AML-193 (cell line): ENCODE data around the gene TMEM178B.

Experiments
- DNase-seq, 2 experiments: peaks; one replicate each; lab custom pipeline; 2025; lab: John Stamatoyannopoulos, UW

TMEM178B gene

DNA sequence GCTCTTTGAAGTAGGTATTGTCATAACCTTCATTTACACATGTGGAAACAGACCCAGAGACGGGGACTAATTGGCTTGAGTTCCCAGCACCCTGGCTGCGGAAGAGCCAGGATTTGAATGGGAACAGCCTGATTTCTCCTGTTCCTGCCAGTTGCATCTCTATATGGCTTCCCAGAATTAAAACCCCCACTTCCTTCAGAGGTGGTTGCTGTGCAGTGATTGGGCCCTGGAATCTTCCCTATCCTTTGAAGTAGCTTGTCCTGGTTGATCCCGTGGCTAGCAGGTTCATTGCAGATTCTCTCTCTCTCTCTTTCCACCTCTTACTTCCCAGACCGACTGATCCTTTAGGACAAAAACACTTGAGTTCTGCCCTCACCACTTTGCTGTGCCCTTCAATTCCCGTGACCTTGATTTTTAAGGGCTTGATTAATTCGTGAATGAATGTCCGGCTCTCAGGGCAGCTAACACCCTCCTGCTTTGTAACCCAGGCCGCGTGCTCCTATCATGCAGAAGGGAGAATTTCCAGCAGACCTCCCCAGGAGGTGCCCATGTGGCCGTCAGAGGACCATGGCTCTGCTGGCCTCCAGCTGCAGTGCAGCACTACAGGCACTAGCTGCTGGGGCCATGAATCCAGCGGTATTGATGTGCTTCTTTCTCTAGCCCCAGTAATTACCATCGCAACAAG is 356.7 kb downstream of the TMEM178B start:
- no peak for DNase-seq

GRCh38 chr7:141431140-141431479 is 357.2 kb downstream of the TMEM178B start:
- no peak for DNase-seq

DNA sequence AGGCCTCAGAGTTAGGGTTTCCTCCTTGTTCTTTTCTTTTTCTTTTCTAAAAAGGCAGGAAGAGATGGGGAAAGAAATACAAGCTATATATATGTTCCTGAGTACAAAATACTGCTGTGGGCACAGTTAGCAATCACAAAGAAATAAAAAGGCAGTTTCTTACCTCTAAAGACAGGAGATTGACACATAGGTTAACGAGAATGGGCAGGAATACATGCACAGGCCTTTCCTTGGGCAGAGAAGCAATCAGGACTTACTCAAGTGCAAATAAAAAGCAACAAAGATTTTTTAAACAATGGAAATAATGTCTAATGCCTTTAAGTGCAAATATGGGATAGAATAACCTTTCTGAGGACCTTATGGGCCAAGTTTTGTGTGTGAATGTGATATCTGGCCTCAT is 357.8 kb downstream of the TMEM178B start:
- no peak for DNase-seq

- no peak for DNase-seq
Observed at GRCh38 chr7:141433698-141434097, 359.8 kb downstream of the TMEM178B start.

DNA sequence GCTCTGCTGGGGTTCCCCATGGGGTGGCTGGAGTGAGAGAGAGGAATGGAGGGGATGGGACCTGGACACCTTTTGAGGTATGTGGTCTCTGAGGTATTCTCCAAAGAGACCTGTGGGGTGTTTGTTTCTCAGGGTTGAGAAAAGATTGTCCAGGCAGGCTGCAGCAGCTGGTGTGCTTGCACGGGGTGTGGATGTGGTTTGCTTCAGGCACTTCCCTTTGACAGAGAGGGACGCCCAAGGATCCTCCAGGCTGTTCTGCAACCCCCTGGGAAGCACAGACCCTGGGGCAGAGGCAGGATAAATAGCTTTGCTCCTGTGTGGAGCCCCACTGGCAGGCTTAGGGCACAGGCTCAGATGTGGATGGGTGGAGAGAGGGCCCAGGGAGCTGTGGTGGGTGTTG is 362.3 kb downstream of the TMEM178B start:
- DNase-seq = no peak

- no peak for DNase-seq
Observed at GRCh38 chr7:141436575-141437075, 362.8 kb downstream of the TMEM178B start.

- DNase-seq = no peak
Observed at GRCh38 chr7:141439164-141439563, 365.3 kb downstream of the TMEM178B start.

GRCh38 chr7:141439776-141440175 is 365.9 kb downstream of the TMEM178B start:
- DNase-seq = no peak

DNA sequence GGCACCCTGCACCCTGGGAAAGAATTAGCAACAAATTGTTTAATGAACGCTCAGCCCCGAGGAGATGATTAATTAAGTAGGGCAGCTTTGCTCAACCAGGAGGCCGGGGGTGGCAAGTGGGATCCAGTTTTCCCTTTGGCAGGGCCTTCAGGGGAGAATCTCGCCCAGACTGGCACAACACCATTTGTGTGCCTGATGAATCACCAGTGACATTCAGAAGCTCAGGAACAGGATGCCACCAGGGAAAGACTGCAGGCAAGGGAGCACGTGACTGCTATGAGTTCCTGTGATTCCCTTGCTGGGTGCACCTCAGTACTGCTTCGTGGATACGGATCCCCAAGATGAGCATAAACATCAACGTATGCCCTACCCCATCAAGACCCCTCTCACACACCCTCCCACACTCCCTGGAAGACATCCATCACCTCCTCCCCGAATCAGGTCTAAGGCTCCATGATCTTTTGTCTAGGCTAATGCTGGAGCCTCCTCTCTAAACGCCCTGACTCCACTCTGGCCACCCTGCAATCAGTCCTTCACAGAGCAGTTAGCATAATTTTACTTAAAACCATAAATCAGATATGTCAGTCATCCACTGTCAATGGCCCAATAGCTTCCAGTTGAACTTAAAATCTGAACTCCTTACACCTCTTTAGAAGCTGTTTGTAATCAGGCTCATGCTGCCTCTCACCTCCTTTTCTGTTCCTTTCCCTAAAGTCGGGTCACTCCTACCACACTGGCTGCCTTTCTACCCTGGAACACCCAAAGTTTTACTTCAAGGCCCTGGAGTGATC is 368.2 kb downstream of the TMEM178B start:
- no peak for DNase-seq

DNA sequence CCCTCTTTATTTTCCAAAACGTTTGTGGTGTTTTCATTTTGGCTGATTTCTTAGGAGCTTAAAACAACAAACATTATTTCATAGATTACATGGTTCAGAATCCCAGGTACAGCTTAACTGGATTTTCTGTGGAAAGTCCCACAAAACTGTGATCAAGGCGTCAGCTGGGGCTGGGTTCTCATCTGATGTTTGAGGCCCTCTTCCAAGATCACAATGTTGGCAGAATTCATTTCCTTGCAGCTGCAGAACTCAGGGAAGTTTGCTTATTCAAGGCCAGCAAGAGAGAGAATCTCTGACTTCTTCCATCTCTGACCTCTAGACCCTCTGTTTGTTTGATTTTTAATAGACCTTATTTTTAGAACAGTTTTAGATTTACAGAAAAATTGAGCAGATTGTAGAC is 368.9 kb downstream of the TMEM178B start:
- DNase-seq = no peak

- no peak for DNase-seq
Observed at GRCh38 chr7:141444961-141445360, 371.1 kb downstream of the TMEM178B start.

GRCh38 chr7:141451232-141451631 is 377.4 kb downstream of the TMEM178B start:
- no peak for DNase-seq

DNA sequence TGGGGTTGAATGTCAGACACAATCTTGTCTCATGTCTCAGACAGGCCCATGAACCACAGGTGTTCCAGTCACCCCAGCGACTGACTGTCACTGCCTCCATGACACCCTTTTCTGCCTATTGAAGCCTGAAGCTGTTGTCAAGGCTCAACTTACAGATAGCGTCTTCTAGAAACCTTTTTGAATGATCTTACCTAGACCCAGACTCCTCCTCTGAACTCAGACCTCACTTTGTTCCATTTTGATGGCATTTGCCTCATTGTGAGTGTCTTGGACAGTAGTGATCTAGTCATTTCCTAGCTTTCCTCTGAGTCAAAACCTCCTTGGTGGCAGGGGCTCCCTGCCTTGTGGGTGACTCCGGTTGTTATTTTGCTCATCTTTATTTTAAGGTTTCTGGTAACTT is 379.0 kb downstream of the TMEM178B start:
- DNase-seq = no peak

- DNase-seq = no peak
Observed at GRCh38 chr7:141454338-141454737, 380.5 kb downstream of the TMEM178B start.

GRCh38 chr7:141455723-141456122 is 381.9 kb downstream of the TMEM178B start:
- DNase-seq = no peak

GRCh38 chr7:141456298-141456697 is 382.4 kb downstream of the TMEM178B start:
- no peak for DNase-seq

DNA sequence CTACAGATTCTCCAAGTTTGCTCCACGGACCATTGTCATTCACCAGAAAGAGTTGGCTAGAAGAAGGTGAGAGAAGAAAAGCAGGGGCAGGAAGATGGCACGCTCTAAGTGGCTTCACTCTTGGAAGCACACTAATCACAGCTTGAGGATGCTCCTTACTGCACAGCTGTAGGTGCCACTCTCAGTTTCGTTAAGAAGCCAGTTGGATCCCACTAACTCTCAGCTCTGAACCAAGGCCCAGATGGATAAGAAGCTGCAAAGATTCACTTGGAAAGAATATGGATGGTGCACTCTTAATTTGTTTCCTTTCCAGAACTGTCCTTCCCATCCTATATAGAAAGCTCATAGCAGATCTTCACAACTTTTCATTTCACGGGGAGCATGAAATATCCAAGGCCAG is 382.8 kb downstream of the TMEM178B start:
- no peak for DNase-seq

DNA sequence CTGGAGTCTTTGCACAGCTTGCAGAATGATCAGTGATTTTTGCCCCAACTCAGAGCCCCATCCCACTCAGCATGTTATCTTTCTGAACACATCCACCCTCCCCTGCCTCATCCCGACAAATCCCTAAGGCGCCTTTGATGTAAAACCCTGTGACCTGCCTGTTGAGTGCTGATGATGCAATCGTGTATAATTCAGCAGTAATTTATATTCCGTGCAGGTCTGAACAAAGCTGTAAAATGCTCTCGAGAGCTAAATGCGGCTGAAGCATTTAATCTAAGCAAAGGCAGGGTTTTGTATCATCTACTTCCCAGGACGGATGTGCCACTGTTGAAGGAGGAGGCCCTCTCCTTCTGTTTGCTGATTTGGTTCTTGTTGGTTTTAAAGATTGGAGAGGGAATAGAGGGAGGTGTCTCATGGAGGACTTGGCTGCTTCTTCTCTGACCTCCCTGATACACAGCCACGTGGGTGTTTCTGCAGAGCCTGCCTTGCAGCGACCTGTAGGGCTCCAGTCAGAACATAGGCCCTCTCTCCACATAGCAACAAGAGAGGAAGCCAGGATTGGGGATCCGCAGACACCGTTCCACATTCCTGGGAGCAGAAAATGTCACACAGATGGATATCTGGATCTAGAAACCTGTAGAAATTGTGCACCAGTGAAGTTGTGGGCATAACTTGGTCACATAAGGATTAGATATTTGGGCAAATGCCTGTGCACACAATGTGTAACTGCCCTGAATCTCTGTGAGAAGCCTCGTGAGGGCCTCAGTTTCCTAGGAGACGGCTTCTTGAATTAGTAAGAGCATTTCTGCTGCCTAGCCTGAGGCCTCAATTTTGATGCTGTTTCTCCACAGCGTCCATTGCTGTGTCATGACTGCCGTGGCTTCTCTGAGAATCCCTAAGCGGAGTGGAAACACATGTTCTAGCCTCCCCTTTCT is 387.2 kb downstream of the TMEM178B start:
- DNase-seq = no peak

- DNase-seq = no peak
Observed at GRCh38 chr7:141461924-141462323, 388.1 kb downstream of the TMEM178B start.

DNA sequence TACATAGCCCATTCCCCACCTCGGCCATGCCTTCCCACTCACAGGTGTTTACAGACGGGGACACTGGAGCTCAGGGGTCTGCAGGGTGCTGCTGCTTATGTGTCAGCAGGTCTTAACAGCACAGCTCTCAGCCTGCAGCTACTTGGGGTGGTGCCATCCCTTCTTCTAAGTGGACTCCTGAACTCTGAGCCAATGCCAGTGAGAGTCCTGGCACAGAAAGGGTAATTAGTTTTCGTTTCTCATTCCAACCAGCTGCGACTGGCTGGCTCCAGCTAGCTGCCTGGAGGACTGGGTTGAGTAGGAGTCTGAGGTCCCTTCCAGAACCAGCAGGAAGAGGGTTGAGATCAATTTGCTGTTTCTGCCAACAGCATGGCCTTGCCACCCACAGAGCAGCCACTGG is 389.1 kb downstream of the TMEM178B start:
- DNase-seq = no peak

GRCh38 chr7:141463986-141464385 is 390.1 kb downstream of the TMEM178B start:
- DNase-seq = no peak

- DNase-seq = no peak
Observed at GRCh38 chr7:141464551-141464950, 390.7 kb downstream of the TMEM178B start.
